Activated CD4-positive, alpha-beta T cell treated with anti-CD3 and anti-CD28 coated beads for 1 hour (primary cell): ENCODE results near the gene LMF2.

Experiments
- DNase-seq: peaks from one replicate; pipeline ENCODE4 v3.0.0-alpha.2; 2020

LMF2 gene

DNA sequence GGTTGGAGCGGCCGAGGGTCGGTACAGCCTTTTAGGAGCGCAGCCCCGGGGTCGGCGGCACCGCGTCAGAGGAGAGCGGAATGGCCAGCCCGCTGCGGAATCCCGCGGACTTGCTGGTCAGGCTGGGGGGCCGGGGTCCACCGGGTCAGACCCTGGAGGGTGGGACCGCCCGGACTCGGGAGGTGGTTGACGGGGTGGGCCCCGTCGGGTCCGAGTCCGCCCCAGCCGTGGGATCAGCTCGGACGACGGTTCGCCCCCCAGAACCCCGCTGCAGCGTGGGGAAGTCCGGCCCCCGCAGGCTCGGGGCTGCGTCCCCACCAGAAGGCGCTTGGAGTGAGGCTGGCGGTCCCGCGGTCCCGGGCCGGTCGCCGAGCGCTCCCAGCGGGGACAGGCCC lies 26.5 kb downstream of the LMF2 start:
- no peak for DNase-seq

DNA sequence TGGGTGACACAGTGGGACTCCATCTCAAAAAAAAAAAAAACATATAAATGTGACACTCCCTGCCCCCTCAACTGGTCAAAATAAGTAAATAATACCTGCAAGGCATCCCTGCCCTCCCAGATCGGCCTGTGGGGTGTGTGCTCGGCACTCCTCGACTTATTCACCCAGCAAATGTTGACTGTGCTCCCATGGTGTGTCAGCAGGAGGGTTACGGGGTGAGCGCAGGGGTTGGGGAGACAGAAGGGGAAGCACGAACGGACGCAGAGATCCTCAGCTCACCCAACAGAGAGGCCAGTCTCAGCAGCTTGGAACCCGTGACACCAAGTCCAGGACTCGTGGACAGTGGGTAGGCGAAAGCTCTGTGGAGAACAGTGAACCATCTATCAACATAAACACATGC lies 27.8 kb downstream of the LMF2 start:
- DNase-seq: no peak

DNA sequence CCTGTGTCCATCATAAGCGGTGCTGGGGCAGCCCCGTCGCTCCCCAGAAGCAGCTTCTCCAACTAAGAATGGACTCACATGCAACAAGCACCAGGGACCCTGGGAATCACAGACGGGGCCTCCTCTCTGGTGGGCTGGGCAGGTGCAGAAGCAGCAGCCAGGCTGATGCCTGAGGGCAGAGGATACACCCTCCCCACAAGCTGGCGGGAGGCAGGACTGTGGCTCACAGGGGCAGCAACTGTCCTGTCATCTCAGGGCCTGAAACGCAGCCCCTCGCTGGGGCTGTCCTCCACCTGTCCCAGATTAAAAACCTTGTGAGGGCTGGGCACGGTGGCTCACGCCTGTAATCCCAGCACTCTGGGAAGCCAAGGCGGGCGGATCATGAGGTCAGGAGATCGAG lies 29.6 kb downstream of the LMF2 start:
- DNase-seq: no peak

DNA sequence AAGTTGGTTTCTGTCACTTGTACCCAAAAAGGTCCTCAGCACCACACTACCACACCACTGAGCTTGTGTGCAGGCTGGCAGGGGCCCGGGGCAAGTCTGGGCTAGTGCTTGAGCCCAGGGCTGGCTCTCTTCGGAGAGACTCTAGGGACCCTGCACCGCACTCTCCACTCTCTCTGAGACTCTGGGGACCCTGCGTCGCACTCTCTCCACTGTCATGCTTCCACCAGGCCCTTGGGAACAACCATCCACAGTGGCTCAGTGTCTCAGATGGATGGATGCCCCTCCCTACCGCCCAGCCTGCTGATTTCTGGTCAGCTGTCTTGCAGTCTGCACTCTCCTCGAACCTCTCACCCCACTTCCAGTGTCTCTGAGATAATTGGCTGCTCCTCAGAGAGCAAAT lies 30.6 kb downstream of the LMF2 start:
- no peak for DNase-seq

DNA sequence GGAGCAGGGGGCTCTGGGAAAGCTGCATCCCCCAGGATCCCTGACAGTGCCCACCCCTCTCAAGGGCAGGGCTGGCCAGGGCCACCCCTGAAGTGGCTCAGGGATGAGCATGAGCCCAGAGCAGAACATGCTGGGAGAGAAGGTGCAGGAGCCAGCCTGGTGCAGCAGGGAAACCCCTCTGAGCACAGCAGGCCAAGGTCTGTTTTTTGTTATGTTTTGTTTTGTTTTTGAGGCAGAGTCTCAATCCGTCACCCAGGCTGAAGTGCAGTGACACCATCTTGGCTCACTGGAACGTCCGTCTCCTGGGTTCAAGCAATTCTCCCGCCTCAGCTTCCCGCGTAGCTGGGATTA lies 31.9 kb downstream of the LMF2 start:
- DNase-seq: no peak

DNA sequence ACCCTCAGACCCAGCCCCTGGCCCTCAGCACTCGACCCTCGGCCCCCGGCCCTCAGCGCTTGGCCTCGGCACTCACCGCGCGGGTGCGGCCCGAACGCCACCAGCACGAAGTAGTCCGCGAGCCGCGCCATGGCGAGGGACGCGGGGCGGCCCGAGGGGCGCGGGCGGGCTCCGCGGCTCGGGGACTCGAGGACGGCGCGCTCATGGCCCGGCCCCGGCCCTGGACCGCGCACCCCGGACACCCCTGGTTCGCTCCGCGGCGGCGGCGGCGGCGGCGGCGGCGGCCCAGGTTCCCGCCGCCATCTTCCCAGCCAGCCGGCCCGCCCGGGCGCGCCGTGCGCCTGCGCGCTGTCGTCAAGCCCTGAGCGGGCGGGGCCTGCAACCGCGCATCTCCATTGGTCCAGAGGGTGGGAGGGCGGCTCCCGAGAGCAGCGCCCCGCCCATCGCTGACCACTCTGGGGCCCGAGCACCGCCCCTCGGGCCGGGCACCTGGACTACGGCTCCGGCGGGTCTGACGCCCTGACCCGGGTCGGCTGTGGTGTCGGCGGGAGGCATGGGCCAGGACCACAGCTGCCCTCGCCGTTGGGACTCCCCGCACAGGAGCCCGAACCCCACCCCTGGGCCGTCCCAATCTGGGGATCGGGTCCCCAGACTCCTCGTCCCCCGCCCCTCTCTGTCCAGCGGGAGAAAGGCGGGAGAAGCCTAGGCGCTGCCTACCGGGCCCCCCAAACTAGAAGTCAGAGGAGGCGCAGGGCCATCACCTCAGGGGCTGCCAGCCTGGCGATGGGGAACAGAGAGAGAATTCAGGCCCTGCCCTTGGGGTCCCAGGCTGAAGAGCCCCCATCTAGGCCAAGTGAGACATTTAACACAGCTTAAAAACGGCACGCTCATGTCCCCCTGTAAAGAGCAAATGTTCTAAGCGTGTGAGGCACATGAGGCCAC lies 32.5 kb downstream of the LMF2 start, which contains the start of gene SBF1:
TSS of gene SBF1 (minus strand) at position 326 of the 942 bp plus-strand sequence. CDS start at position 131, 195 bp downstream.
- DNase-seq: peak; percentile 83

DNA sequence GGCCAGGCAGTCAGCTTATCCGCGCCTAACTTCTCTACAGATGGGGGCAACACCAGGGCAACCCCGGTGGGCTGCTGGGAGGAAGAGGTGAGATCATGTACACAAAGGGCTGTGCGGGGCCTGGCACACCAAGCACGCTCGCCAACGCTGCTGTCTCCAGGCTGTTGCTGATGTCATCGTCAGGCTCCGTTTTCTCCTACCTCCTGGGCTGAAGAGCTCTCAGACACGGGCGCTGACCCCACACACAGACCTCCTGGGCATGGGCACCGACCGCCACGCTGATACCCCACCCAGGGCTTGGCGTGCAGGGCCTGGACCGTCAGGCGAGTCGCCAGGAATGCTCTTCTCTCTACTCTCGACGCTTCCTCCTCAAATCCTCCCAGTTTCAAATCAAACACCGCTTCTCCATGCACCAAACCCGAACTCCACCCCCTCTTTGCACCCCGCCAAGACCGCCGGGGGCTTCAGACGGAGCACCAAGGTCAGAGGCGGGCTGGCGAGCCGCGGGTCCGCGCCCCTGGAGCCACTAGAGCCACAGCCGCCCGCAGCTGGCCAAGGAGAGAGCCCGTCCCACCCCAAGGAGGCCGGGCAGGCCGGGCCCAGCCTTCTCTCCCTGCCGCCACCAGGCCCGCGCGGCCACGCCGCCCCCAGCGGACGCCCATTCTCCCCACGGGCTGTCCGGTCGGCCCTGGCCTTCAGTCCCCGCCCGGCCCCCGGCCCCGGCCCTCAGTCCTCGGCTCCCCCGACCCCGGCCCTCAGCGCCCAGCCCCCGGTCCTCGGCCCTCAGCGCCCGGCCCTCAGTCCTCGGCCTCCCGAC lies 33.4 kb downstream of the LMF2 start:
- DNase-seq: no peak

DNA sequence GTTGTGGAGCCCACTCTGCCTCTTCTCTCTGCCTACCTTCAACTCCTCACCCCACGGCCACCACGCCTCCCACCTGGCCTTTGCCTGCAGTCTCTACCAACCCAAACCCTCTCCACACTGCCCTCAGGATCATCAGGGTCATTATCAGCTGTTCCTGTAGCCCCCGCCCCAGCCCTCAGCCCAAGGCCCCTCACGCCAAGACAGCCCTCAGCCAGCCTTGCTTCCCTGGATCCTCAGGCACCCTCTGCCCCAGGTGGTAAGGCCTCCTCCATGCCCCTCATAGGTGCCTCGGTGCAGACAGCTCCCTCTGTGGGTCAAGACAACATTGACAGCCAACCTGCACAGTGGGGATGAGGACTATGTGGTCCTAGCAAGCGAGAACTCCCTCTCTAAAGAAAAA lies 34.4 kb downstream of the LMF2 start:
- DNase-seq: peak; percentile 31

DNA sequence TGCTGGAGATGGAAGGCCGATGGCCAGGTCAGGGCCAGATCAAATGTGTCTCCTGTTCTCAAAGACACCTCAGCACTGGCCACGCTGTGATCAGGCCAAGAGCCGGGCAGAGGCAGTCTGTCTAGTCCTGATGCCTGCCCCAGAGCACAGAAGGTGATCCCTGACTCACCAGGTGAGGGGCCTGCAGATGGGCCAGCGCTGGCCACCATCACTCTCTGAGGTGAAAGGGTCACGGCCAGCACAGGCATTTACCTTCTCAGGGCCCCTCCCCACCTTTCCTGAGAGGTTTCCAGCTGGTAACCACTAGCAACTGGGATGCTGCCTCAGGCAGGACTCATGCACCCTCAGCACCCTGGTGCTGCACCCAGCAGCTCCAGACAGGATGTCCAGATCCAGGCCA lies 35.5 kb downstream of the LMF2 start:
- no peak for DNase-seq

DNA sequence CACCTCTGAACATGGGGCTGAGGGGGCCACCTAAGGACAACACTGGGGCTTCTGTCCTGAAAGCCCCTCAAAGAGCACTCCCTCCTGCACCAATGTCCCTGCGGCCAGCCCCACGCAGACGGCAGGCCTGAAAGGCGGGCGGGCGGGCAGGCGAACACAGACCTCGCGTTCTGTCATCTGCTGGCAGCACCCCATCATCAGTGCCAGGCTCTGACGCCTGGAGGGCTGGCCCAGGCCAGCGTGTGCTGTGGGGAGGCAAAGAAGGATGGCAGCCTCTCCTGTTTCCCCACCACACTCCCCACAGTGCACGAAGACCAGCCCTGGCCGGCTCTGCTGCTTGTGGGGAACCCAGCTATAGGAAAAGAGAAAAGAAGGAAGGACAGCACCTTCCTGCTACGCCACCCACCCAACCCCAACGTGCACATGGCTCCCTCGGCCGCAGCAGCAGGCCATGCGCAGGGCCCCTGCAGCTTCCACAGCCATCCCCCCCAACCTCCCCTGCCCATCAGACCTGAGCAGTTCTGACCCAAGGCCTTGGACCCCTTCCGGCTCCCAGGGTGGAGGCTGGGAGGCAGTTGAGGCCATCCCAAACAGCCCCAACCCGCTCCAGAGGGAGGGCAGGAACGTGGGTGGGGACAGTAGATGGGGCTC lies 36.2 kb downstream of the LMF2 start:
- no peak for DNase-seq

DNA sequence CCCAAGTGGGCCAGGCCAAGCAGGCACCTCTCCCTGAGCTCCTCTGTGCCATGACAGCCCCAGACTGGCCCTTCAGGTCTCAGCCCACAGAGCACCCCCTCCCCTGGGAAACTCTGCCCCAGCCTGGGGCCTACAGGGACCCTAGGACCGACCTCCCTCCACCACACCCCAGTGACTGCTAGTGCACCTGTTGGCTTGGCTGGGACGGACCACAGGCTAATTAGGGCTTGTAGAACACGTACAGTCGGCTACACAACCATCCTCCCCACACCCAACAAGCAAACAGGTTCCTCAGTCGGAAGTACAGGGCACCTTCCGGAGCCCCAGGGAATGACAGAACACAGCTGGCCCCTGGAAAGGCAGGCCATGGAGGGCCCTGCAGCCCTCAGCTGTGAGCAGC lies 37.0 kb downstream of the LMF2 start:
- DNase-seq: no peak

DNA sequence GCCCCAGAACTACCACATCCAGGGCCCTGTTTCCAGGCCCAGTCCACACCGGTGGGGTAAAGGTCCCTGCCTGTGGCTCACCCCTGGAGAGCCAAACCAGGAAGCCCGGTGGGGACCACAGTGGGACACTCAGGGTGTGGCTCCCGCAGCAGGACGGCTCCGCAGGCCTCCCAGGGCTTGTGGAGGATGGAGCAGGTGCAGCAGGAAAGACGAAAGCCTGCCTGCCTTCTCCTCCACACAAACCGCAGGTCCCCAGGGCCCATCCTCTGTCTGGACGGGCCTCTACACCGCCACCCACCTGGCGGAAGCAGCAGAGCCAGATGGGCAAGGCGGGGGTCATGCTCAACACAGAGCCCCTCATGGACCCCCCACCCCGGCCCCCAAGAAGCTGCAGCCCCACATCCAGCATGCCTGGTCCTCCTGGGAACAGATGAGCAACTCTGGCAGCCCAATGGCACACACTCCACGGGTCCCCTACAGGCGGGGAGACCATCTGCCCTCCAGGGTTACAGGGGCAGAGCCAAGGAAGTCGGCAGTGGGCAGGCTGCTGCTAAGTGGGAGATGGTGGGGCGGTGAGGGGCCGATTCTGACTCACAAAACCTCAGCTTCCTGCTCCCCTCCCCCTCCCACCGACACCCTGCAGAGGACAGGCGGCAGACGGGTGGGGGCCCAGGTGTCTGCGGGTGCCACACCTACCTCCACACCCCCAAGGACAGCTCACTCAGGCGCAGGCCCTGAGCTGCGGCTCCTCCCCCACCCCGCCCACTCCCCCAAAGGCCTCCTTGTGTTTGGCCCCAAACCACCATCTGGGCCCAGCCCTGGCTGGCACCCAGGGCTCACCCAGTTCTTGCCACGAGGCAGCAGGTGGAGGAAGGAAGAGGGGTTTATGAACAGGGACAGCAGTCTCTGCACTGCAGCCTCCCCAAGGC lies 37.9 kb downstream of the LMF2 start:
- peak; percentile 93 for DNase-seq

DNA sequence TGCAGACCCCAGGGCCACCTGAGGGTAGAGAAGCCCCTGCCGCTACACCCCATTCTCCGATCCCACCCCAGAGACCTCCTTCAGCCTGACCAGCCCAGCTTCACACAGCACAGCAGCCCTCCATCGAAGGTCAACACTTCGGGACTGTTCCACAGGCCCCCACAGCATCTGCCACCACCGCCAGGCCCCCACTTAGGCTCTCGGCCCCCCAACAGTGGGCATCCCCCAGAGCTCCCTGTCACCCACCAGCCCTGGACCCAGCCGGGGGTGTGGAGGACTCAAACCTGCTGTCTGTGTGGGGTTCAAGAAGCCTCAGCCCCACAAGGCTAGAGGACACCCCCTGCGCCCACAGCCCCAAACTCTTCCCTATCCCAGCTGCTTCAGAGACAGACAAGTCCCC lies 38.9 kb downstream of the LMF2 start:
- DNase-seq: no peak

DNA sequence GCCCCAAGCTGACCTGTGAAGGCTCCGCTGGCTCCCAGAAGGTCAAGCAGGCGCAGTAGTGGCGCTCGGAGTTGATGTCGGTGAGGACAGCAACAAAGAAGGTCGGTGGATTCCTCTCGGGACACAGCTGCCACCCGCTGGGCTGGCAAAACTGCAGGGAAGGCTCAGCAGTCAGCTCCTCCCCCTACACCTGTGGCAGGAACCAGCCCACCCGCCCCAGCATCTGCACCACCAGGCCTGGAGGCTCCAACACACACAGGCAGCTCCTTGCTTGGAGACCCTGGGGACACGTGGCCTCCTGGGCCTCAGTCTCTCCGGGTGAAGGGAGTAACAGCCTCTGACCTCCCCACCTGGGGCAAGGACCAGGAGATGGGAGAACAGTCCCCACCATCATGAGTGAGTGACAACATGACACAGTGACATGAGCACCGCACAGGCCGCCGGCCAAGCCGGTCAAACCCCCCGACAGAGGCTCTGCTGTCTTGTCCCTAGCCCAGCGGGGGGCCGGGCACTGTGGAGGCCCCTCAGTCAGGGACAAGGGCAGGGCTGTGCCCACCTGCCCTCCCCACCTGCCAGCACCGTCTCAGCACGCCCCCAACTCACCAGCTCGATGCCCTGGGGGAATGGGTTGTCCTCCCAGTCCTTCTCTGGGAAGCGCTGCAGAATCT lies 39.6 kb downstream of the LMF2 start:
- DNase-seq: no peak

DNA sequence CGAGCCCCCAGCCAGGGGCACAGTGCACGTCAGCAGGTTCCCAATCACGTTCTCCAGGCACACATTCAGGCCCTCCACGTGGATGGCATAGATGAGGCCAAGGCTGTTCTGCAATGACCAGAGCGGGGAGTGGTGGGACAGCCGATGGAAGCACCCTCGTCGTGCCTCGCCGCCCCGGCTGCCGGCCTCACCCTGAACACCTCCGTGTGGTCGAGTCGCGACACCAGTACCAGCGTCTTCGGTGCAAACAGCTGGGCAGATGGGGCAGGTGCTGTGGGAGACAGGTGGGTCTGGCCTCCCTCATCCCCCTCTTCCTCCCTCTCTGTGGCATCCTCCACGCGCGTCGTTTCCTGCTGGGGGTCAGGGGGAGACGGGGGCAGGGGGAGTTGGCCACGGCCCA lies 40.2 kb downstream of the LMF2 start:
- DNase-seq: no peak

DNA sequence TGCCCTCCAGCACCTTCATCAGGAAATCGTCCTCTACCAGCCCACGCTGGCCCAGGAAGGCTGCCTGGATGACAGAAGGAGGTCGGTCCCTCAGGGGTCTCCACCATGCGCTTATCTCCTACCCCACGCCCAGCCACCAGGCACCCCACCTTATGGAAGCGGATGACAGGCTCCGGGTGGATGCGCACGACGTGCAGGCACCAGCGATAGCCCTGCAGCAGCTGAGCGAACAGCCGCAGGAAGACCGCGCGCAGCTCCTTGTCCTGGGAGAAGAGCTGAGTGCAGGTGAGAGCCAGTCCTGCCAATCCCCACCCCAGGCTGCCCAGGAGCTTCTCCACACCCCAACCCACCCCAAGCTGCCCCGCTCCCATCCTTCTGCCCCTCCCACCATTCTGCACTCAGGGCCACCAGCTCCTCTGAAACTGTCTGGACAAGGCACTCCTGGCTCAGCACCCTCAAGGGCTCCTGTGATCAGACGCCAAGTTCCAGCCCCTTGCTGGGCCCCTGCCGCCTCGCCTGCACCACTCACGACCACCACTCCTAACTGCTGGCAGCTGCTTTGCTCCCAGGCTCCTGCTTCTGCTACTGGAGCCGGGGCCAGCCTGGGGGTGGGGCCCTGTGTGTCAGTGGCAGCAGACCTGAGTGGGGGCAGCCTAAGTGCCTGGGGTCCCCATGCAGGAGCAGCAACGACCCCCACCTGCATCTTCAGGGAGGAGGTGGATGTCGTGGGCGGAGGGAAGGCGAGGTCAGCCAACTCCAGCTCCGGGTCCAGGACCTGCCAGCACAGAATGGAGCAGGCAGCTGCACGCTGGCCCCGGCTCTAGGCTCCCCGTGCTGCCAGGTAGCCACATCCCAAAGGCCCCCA lies 42.2 kb downstream of the LMF2 start:
- no peak for DNase-seq

DNA sequence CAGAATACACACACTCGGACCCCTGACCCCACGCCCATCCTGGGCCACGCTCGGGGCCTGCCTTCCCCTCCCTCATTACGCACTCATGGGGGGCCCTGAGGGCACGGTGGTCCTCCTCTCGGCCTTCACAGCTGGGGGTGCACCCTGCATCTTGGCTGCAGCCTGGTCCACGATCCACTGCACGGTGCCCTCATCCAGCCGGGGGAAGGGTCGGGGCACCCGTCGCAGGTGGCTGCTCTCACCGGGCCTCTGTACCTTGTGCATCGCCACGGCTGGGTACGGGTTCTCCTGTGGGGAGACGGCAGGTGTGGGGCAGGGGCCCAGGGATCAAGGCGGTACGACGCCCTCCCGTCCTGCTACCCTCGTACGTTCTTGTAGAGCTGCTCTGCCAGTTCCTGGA lies 43.1 kb downstream of the LMF2 start:
- DNase-seq: no peak

DNA sequence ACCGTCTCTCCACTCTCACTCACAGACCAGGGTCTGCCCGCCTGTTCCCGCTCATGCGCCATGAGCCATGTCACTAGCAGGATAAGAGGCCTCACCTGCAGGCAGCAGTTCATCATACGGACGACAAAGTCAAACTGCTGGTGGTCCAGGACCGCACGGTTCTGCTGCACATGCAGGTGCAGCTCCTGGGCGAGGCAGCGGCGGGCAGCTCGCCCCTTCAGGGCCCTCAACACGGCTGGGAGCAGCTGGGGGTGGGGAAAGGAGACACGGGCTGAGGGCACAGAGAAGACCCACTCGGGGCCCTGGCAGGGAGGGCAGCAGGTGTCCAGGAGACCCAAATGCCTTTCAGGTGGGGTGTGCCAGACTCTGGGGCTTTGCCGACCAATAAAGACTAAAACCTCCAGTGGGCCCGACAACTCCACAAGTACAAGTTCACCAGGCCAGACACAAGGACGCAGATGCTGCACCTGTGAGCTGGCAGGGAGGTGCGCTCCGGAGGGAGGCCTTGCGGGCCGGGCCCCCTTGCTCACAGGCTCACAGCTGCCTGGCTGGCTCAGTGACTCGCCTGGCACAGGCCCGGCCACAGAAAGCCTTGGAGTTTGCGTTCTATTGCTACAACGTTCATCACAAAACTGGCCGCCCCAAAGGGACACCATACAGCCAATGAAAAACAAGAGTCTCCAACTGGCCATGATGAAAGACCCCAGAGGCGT lies 44.2 kb downstream of the LMF2 start:
- DNase-seq: no peak

DNA sequence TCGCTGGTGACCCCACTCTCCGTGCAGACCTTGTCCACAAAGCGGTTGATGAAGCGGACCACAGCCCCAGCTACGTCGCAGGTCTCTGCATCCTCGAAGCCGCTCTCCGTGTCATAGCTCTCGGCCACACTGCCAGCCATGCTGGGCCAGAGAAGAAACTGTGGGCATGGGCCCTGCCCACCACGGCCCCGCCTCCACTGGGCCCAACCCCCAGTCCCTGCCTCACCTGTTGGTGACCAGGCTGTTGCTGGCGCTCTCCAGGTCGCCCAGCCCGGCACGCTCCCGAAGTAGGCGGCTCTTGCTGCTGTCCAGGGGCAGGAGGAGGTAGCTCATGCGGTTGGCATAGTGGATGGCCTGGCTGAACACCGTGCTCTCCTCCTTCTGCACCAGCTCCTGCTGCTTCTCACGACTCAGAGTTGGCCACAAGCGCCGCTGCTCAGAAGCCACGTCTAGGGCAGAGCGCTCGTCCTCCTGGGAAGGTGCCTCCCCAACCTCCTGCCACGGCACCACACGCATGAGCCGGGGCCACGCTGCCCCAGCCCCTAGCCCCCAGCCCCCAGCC lies 45.4 kb downstream of the LMF2 start:
- DNase-seq: no peak

DNA sequence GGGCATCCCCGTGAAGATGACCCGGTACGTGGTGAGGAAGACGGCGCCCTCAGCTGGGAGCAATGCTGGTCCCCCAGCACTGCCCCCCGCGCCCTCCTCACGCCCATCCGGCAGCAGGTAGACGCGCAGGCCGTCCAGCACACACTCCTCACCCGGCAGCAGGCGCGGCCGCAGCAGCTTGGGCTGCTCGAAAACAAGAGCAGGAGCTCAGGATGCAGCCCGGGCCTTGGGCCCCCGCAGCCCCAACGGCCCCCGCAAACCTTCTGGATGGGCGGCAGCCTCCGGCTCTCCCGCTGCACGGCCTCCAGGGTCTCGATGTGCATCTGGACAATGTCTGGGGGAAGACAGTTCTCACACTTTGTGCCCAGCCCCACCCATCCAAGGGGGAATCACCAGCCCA lies 46.0 kb downstream of the LMF2 start:
- no peak for DNase-seq
